Panc1 (cell line): ENCODE measurements around the gene VAT1L. TPM values are rescaled to one million over a fixed set of nuclear protein-coding genes. Genes with fewer than 3 reads are reported as not detected.

Source experiments
- ATAC-seq: fragments of 200-7000 bp; cut with Tn5 transposase; 2 replicates; pipeline ENCODE4 v1.9.1; 2020; ENCODE audit warnings: mild to moderate bottlenecking, moderate library complexity
- BruUV-seq: library from RNA; stranded (reverse); fragments of 400-500 nt; replicated peaks from 2 replicates; lab custom pipeline; 2021; lab: Mats Ljungman, UMichigan
- CTCF ChIA-PET: fragments of 300-600 bp; sonication (Branson Sonifier 250); formaldehyde crosslinking; loops from one replicate; lab custom pipeline; 2022; ENCODE audit warnings: antibody characterized with exemption; lab: Charles Lee
- POLR2A ChIA-PET: fragments of 300-600 bp; sonication (Branson Sonifier 250); formaldehyde crosslinking; loops from one replicate; lab custom pipeline; 2022; ENCODE audit warnings: antibody characterized with exemption; lab: Charles Lee
- DNase-seq: peaks from one replicate; pipeline ENCODE4 v3.0.0-alpha.2; 2010; ENCODE audit warnings: low read depth, low spot score
- H3K27ac ChIP-seq: 2 replicates; pipeline ENCODE4 v1.5.1; 2011; ENCODE audit warnings: mild to moderate bottlenecking, low read length, inconsistent platforms
- H3K27me3 ChIP-seq: fragments of 200-500 bp; sonication (Bioruptor generic); 2 replicates; pipeline ENCODE4 v1.6.0; 2014; ENCODE audit warnings: low read length, inconsistent platforms; ENCODE audit not compliant: control insufficient read depth, insufficient read depth
- H3K36me3 ChIP-seq: fragments of 200-500 bp; sonication (Bioruptor generic); 2 replicates; pipeline ENCODE4 v1.5.1; 2014; ENCODE audit warnings: inconsistent platforms, mild to moderate bottlenecking, low read length, moderate library complexity; ENCODE audit not compliant: control insufficient read depth, insufficient read depth
- H3K4me1 ChIP-seq: 2 replicates; pipeline ENCODE4 v1.5.1; 2011; ENCODE audit warnings: inconsistent platforms, mild to moderate bottlenecking, low read length, moderate library complexity; ENCODE audit not compliant: control insufficient read depth, insufficient read depth
- H3K4me3 ChIP-seq, 2 experiments: 2 replicates each; pipeline ENCODE4 v1.5.1; 2011 to 2012; ENCODE audit warnings: low read depth in 2 of 2, low read length in 2 of 2, mild to moderate bottlenecking in 2 of 2, inconsistent platforms in 1 of 2, moderate library complexity in 1 of 2
- H3K9me3 ChIP-seq: fragments of 200-500 bp; sonication (Bioruptor generic); 2 replicates; pipeline ENCODE4 v1.5.1; 2014; ENCODE audit warnings: low read depth, mild to moderate bottlenecking, inconsistent platforms, low read length, moderate library complexity; ENCODE audit not compliant: control insufficient read depth, insufficient read depth
- POLR2AphosphoS5 ChIP-seq: IDR thresholded peaks from 2 replicates; pipeline ENCODE4 v1.6.1; 2012; ENCODE audit warnings: mild to moderate bottlenecking, low read depth, low read length, moderate library complexity
- REST ChIP-seq, 2 experiments: IDR thresholded peaks; 2 replicates each; pipeline ENCODE4 v1.6.1; 2011 to 2012; ENCODE audit warnings: low read depth in 2 of 2, control low read depth in 1 of 2, low read length in 1 of 2, mild to moderate bottlenecking in 1 of 2, moderate library complexity in 1 of 2; ENCODE audit not compliant: insufficient read depth in 1 of 2
- SIN3A ChIP-seq: IDR thresholded peaks from 2 replicates; pipeline ENCODE4 v1.6.1; 2012; ENCODE audit warnings: low read depth, mild to moderate bottlenecking, low read length, moderate library complexity, borderline replicate concordance; ENCODE audit not compliant: insufficient read depth
- TCF7L2 ChIP-seq: IDR thresholded peaks from 2 replicates; pipeline ENCODE4 v1.6.1; 2011; ENCODE audit warnings: mild to moderate bottlenecking, low read depth, low read length, inconsistent platforms
- in situ Hi-C: cut with HindIII; loops from 2 replicates; pipeline ENCODE4 v1.10.0; 2016; ENCODE audit warnings: low sequenced_read_pairs, low pct_unique_long_range_greater_than_20kb
- intact Hi-C: fragments of 100-400 bp; cut with micrococcal nuclease; formaldehyde crosslinking; loops from one replicate; pipeline ENCODE4 v1.10.0; 2022; ENCODE audit not compliant: unreplicated experiment
- total RNA-seq: library from RNA; stranded (reverse); gene quantifications from one replicate; pipeline ENCODE4 v1.2.1, GENCODE V29; 2021; ENCODE audit not compliant: unreplicated experiment
- TF ChIP-seq, protein P1 (sequence below): fragments of 450-650 bp; IDR thresholded peaks from 2 replicates; pipeline ENCODE4 v1.5.1; 2017; ENCODE audit warnings: mild to moderate bottlenecking

VAT1L gene
- total RNA-seq, 1 experiment from 2014 or later = not detected

DNA sequence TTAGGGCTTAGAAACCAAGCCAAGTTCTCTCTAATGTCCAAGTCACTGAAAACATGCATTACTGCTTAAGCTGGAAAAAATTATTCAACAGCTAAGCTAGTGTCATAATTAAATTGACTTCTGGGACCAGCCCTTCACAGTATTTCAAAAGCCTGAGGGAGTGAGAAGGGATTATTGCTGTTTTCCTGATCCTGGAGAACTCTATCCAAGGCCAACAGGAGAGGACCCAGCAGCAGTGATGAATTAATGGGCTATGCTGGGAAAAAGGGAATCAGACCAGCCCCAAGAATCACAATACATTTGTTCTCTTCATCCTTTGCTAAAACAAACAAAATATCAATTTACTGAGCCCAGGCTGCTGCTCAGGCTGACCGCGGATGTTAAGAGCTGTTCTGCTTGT, 199.4 kb downstream of the VAT1L start:
- no peaks in the 10 kb centered on the region for H3K36me3 ChIP-seq
- intact Hi-C loops (no loop called here), in situ Hi-C loops (no loop called here)
- no peak overlapping the region for H3K27ac ChIP-seq
- peaks cover 3% of the 10 kb centered on the region; the same call in 1 of the 2 replicates for H3K27me3 ChIP-seq
- DNase-seq (no peak), ATAC-seq (no peak)
- H3K4me1 ChIP-seq = no peaks in the 10 kb centered on the region
- no peak overlapping the region for H3K4me3 ChIP-seq
- POLR2A ChIA-PET = no interaction called here
- TF ChIP-seq SIN3A (no peak), REST (IDR thresholded peaks at IDR 0.05; ENCODE audit: insufficient read depth in 1 of 2, low read depth in 2 of 2, low read length in 1 of 2) (no peak), TCF7L2 (no peak), POLR2AphosphoS5 (no peak)
- TF ChIP-seq, protein P1, sequence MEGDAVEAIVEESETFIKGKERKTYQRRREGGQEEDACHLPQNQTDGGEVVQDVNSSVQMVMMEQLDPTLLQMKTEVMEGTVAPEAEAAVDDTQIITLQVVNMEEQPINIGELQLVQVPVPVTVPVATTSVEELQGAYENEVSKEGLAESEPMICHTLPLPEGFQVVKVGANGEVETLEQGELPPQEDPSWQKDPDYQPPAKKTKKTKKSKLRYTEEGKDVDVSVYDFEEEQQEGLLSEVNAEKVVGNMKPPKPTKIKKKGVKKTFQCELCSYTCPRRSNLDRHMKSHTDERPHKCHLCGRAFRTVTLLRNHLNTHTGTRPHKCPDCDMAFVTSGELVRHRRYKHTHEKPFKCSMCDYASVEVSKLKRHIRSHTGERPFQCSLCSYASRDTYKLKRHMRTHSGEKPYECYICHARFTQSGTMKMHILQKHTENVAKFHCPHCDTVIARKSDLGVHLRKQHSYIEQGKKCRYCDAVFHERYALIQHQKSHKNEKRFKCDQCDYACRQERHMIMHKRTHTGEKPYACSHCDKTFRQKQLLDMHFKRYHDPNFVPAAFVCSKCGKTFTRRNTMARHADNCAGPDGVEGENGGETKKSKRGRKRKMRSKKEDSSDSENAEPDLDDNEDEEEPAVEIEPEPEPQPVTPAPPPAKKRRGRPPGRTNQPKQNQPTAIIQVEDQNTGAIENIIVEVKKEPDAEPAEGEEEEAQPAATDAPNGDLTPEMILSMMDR = no peak
- no peaks in the 10 kb centered on the region for H3K9me3 ChIP-seq
- BruUV-seq = no TSS peak
- CTCF ChIA-PET = no interaction called here

GRCh38 chr16:77989846-77990245, 201.5 kb downstream of the VAT1L start:
- Histone ChIP-seq H3K36me3 (no peaks in the 10 kb centered on the region), H3K27ac (no peak overlapping the region), H3K4me1 (no peaks in the 10 kb centered on the region), H3K27me3 (peaks cover 3% of the 10 kb centered on the region; the same call in 1 of the 2 replicates), H3K4me3 (no peak overlapping the region), H3K9me3 (no peaks in the 10 kb centered on the region)
- POLR2A ChIA-PET = no interaction called here
- no peak for DNase-seq
- TF ChIP-seq REST (IDR thresholded peaks at IDR 0.05; ENCODE audit: insufficient read depth in 1 of 2, low read depth in 2 of 2, low read length in 1 of 2) (no peak), SIN3A (no peak), TCF7L2 (no peak), POLR2AphosphoS5 (no peak)
- TF ChIP-seq, protein P1 = no peak
- in situ Hi-C loops (no loop called here), intact Hi-C loops (no loop called here)
- BruUV-seq = no TSS peak
- no peak for ATAC-seq
- CTCF ChIA-PET = no interaction called here
